ENCODE results near the gene TPGS2. TPM values are rescaled to one million over a fixed set of nuclear protein-coding genes. Genes with fewer than 3 reads are reported as not detected.

TPGS2 gene
- total and polyA plus RNA-seq, 2 of the 8 experiments (the other 6 are each of a cell fraction or from before 2014, with no cell fraction given), result 151 to 273 TPM

DNA sequence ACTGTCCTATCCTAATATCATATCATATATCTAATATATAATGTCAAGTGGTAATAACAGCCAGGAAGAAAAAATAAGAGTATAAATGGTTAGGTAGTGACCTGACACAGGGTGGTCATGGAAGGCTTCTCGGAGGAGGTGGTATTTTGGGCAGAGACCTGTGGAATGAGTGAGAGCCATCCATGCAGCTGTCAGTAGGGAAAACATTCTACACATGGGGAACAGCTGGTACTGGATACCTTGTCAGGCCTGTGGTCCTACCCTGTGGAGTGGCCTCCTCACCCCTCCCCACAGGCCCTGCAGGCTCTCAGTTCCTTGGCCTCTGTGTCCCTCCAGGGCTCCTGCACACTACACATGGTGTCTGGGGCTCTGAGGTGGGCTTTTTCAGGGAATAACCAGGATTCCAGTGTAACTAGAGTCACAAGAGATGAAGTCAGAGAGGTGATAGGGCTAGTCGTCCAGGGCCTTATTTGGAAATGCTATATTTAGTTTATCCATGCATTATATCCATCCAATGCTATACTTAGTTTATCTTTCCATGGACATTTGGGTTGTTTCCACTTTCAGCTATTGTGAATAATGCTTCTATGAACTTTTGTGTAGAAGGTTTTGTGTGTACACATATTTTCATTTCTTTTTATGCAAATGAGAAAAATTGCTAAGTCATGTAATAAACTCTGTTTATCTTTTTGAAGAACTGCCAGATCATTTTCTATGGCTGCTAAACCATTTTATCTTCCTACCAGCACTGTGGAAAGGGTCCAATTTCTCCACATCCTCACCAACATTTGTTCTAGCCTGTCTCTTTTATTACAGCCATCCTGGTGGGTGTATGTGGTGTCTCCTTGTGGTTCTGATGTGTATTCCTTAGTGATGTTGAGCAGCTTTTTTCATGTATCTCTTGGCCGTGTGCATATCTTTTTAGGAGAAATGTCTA is 75.6 kb downstream of the TPGS2 start:
- Histone ChIP-seq H3K4me1 (replicated peaks in 1 of 4; ENCODE audit: control insufficient read depth in 3 of 4, insufficient read depth in 4 of 4, low read length in 3 of 4) (no peaks in the 10 kb centered on the region), H3K18ac (ENCODE audit: extremely low read depth, low read length) (no peak overlapping the region), H4K8ac (ENCODE audit: extremely low read depth, insufficient read depth, low read length) (no peak overlapping the region), H3K14ac (ENCODE audit: insufficient read length) (no peak overlapping the region), H3K36me3 (ENCODE audit: control insufficient read depth in 2 of 4, insufficient read depth in 4 of 4, low read length in 3 of 4) (no peaks in the 10 kb centered on the region), H4K20me1 (replicated peaks in 1 of 2; ENCODE audit: control insufficient read depth in 1 of 2, insufficient read depth in 2 of 2, low read length in 2 of 2) (no peaks in the 10 kb centered on the region), H3K23ac (ENCODE audit: insufficient read length) (no peak overlapping the region), H2BK20ac (ENCODE audit: low read length) (no peak overlapping the region), H3K79me2 (ENCODE audit: control insufficient read depth in 1 of 2, insufficient read depth in 2 of 2, low read length in 2 of 2) (no peaks in the 10 kb centered on the region), H3K27me3 (replicated peaks in 1 of 4; ENCODE audit: control insufficient read depth in 3 of 4, extremely low read depth in 1 of 4, insufficient read depth in 3 of 4, low read length in 3 of 4) (no peaks in the 10 kb centered on the region), H2AK5ac (ENCODE audit: low read depth, low read length) (no peak overlapping the region), H2BK15ac (ENCODE audit: low read length) (no peak overlapping the region), H2AFZ (ENCODE audit: low read length) (no peak overlapping the region), H4K5ac (ENCODE audit: insufficient read length, low read depth, low read length) (no peak overlapping the region), H3K23me2 (ENCODE audit: low read depth, low read length) (no peaks in the 10 kb centered on the region; the same call in 1 of the 2 replicates), H4K91ac (replicated peaks; ENCODE audit: insufficient read length, low read length) (no peak overlapping the region), H3K4me2 (ENCODE audit: insufficient read depth in 1 of 2, low read depth in 2 of 2, low read length in 2 of 2) (no peak overlapping the region), H3K9me3 (ENCODE audit: insufficient read depth in 2 of 2, low read depth in 1 of 2, low read length in 1 of 2) (no peaks in the 10 kb centered on the region), H2BK5ac (ENCODE audit: low read depth, low read length) (no peak overlapping the region), H3K4ac (replicated peaks; ENCODE audit: insufficient read length, low read depth, low read length) (no peak overlapping the region), H2BK12ac (ENCODE audit: low read depth, low read length) (no peak overlapping the region), H3K27ac (ENCODE audit: low read depth, low read length) (no peak overlapping the region), H3K56ac (replicated peaks; ENCODE audit: insufficient read length, low read depth, low read length) (no peak overlapping the region), H2BK120ac (replicated peaks; ENCODE audit: low read depth, low read length) (no peak overlapping the region), H3K9ac (replicated peaks in 1 of 4; ENCODE audit: extremely low read depth in 1 of 4, low read depth in 3 of 4, low read length in 3 of 4) (no peak overlapping the region), H3K4me3 (ENCODE audit: extremely low read depth in 1 of 4, insufficient read depth in 2 of 4, low read depth in 3 of 4, low read length in 4 of 4) (no peak overlapping the region), H3K79me1 (ENCODE audit: low read depth, low read length) (no peaks in the 10 kb centered on the region)
- 94% methylated on average over 3 of the region's 3 CpGs; no CpG with 5 or more reads in 1 of the 2 experiments for WGBS, 2 experiments (ENCODE audit: extremely low coverage in 1 of 2, insufficient coverage in 1 of 2, insufficient read length in 1 of 2, insufficient replicate concordance in 2 of 2, low coverage in 1 of 2, low lambda C conversion rate in 2 of 2, missing lambda C conversion rate in 1 of 2)
- POLR2A ChIA-PET (ENCODE audit: partially characterized antibody), result no interaction called here
- FAIRE-seq (no peak), DNase-seq (ENCODE audit: low read depth in 1 of 2, low spot score in 2 of 2) (no peak)
- CTCF ChIA-PET (ENCODE audit: partially characterized antibody), result interaction anchor here (0.9 to 1.7 kb wide), 3 partner anchors 65 to 122 kb away, joined by 3 to 5 read pairs (median 3); no protein-coding TSS in a partner anchor
- TF ChIP-seq TBP (IDR thresholded peaks at IDR 0.05; ENCODE audit: low read depth, low read length) (no peak), BACH1 (IDR thresholded peaks at IDR 0.05; ENCODE audit: low read length) (no peak), GABPA (IDR thresholded peaks at IDR 0.05; ENCODE audit: borderline replicate concordance, insufficient read depth, low read length) (no peak)
- TF ChIP-seq, protein P1, sequence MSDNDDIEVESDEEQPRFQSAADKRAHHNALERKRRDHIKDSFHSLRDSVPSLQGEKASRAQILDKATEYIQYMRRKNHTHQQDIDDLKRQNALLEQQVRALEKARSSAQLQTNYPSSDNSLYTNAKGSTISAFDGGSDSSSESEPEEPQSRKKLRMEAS (IDR thresholded peaks at IDR 0.05), result no peak

Data from H1 (cell line).